22Rv1 (cell line): ENCODE measurements around the gene SPON2.

Experiments used
- ZFX ChIP-seq: fragments of 450-650 bp; IDR thresholded peaks from 2 replicates; pipeline ENCODE4 v1.6.1; 2017; ENCODE audit warnings: antibody characterized with exemption, borderline replicate concordance
- TF ChIP-seq, protein P1 (sequence below): fragments of 450-650 bp; IDR thresholded peaks from 2 replicates; pipeline ENCODE4 v1.5.1; 2017; ENCODE audit warnings: mild to moderate bottlenecking

GRCh38 chr4:1174941-1175634 lies 2.7 kb upstream of the SPON2 start:
- TF ChIP-seq, protein P1, sequence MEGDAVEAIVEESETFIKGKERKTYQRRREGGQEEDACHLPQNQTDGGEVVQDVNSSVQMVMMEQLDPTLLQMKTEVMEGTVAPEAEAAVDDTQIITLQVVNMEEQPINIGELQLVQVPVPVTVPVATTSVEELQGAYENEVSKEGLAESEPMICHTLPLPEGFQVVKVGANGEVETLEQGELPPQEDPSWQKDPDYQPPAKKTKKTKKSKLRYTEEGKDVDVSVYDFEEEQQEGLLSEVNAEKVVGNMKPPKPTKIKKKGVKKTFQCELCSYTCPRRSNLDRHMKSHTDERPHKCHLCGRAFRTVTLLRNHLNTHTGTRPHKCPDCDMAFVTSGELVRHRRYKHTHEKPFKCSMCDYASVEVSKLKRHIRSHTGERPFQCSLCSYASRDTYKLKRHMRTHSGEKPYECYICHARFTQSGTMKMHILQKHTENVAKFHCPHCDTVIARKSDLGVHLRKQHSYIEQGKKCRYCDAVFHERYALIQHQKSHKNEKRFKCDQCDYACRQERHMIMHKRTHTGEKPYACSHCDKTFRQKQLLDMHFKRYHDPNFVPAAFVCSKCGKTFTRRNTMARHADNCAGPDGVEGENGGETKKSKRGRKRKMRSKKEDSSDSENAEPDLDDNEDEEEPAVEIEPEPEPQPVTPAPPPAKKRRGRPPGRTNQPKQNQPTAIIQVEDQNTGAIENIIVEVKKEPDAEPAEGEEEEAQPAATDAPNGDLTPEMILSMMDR = no peak
- TF ChIP-seq ZFX = no peak
